LHCN-M2 (cell line): ENCODE results near the gene TTC19. TPM values are rescaled to one million over a fixed set of nuclear protein-coding genes. Genes with fewer than 3 reads are reported as not detected.
"Not testable (repeated sequence)": the region's sequence is repeated elsewhere in the genome, so short reads cannot be mapped to it uniquely, and the experiment has no call there.

ENCODE experiments used
- DNase-seq: peaks from one replicate; pipeline ENCODE4 v3.0.0-alpha.2; 2012; ENCODE audit warnings: low read depth
- total RNA-seq: library from RNA; depleted of rRNA; stranded (reverse); fragments of >200 nt; gene quantifications from 2 replicates; pipeline ENCODE4 v1.2.3, GENCODE V29; 2014

Gene TTC19
- total RNA-seq, 1 experiment from 2014 or later = 42.0 TPM

GRCh38 chr17:15973016-15973415, 26.6 kb upstream of the TTC19 start:
- DNase-seq = no peak

GRCh38 chr17:15973834-15974233, 25.8 kb upstream of the TTC19 start:
- DNase-seq = no peak

- DNase-seq = no peak
Observed at GRCh38 chr17:15977894-15978293, 21.7 kb upstream of the TTC19 start.

- DNase-seq = no peak
Observed at GRCh38 chr17:15978606-15979005, 21.0 kb upstream of the TTC19 start.

GRCh38 chr17:15979013-15979412, 20.6 kb upstream of the TTC19 start:
- not testable (repeated sequence) for DNase-seq

GRCh38 chr17:15981208-15981607, 18.4 kb upstream of the TTC19 start:
- DNase-seq = no peak

GRCh38 chr17:15981646-15982580, 17.7 kb upstream of the TTC19 start:
- peak; percentile 56 for DNase-seq

GRCh38 chr17:15996322-15996721, 3.3 kb upstream of the TTC19 start:
- no peak for DNase-seq

- no peak for DNase-seq
Observed at GRCh38 chr17:15998031-15998562, 1.5 kb upstream of the TTC19 start.

- DNase-seq = peak; percentile 20
Observed at GRCh38 chr17:15999974-16000827, 577 bp downstream of the TTC19 start.

- DNase-seq = no peak
Observed at GRCh38 chr17:16001226-16001897, 1.7 kb downstream of the TTC19 start.

- DNase-seq = no peak
Observed at GRCh38 chr17:16002708-16003260, 3.2 kb downstream of the TTC19 start.

GRCh38 chr17:16003841-16004240, 4.2 kb downstream of the TTC19 start:
- DNase-seq = no peak

GRCh38 chr17:16005636-16006035, 6.0 kb downstream of the TTC19 start:
- peak; percentile 48 for DNase-seq

GRCh38 chr17:16007439-16007838, 7.8 kb downstream of the TTC19 start:
- DNase-seq = peak; percentile 43

- peak; percentile 93 for DNase-seq
Observed at GRCh38 chr17:16013943-16014407, 14.4 kb downstream of the TTC19 start.

- DNase-seq = no peak
Observed at GRCh38 chr17:16019347-16019746, 19.7 kb downstream of the TTC19 start.

- no peak for DNase-seq
Observed at GRCh38 chr17:16023881-16024280, 24.3 kb downstream of the TTC19 start.

GRCh38 chr17:16025202-16025601, 25.6 kb downstream of the TTC19 start:
- DNase-seq = no peak

- DNase-seq = no peak
Observed at GRCh38 chr17:16026895-16027294, 27.3 kb downstream of the TTC19 start.
